ENCODE data around the gene DCUN1D5. TPM values are rescaled to one million over a fixed set of nuclear protein-coding genes. Genes with fewer than 3 reads are reported as not detected.
A peak's percentile ranks its signal among the peaks of the same experiment; 100 is the strongest.

DCUN1D5 gene
- polyA plus RNA-seq (73.6 and 85.5 TPM in 2 replicates), polyA minus RNA-seq (66.2 and 70.8 TPM in 2 replicates)

DNA sequence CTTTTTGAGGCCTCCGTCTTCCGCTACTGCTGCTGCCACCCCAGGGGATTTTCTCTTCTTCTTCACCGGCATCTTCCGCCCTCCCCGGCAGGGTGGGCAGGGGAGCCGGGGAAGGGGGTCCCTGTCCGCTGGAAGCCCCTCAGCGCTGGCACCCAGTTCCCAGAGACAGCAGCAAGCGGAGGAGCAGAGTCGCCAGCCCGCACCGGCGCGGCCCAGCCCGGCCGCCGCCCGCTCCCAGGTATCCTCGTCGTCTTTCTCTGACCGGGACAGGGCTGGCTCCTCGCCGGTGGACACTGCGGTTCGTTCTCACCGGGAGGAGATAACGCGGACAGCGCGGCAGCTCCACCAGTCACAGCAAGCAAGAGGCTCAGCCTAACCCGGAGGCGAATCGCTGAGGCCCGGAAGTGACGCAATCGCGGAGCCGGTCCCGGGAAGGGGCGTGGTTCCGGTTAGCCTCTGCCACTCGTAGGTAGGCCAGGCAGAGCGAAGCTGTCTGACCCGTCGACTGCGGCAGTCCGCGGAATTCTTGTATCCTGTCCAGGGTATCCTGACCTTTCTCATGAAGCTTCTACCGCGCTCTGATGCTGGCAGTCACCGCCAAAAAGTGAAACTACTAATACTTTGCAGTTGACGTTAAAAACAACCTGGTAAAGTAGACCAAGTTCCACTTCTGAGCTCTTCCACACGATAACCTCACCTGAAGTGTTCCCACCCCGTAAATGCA, at the start of gene DCUN1D5:
TSS of gene DCUN1D5 (minus strand) at position 360 of the 724 bp plus-strand sequence. CDS start at position 72, 288 bp downstream.
- H3K9me2 ChIP-seq (ENCODE audit: insufficient read depth, low read length) = no peaks in the 10 kb centered on the region
- peak within 1 kb of the TSS; percentile 90 for H3K9ac ChIP-seq (ENCODE audit: low read length)
- no peaks in the 10 kb centered on the region for H3K27me3 ChIP-seq (ENCODE audit: insufficient read depth, low read depth, low read length)
- H4K20me1 ChIP-seq (ENCODE audit: insufficient read depth) = no peaks in the 10 kb centered on the region
- H3K4me3 ChIP-seq (ENCODE audit: low read length) = peak within 1 kb of the TSS; percentile 93
- TF ChIP-seq, protein P1, sequence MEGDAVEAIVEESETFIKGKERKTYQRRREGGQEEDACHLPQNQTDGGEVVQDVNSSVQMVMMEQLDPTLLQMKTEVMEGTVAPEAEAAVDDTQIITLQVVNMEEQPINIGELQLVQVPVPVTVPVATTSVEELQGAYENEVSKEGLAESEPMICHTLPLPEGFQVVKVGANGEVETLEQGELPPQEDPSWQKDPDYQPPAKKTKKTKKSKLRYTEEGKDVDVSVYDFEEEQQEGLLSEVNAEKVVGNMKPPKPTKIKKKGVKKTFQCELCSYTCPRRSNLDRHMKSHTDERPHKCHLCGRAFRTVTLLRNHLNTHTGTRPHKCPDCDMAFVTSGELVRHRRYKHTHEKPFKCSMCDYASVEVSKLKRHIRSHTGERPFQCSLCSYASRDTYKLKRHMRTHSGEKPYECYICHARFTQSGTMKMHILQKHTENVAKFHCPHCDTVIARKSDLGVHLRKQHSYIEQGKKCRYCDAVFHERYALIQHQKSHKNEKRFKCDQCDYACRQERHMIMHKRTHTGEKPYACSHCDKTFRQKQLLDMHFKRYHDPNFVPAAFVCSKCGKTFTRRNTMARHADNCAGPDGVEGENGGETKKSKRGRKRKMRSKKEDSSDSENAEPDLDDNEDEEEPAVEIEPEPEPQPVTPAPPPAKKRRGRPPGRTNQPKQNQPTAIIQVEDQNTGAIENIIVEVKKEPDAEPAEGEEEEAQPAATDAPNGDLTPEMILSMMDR (IDR thresholded peaks at IDR 0.05; ENCODE audit: poor library complexity, severe bottlenecking) = no peak
- TF ChIP-seq EZH2 (IDR thresholded peaks at IDR 0.05; ENCODE audit: borderline replicate concordance, insufficient read depth, low read length, poor library complexity, severe bottlenecking) (no peak), EP300 (conservative IDR thresholded peaks at IDR 0.05; ENCODE audit: poor library complexity, severe bottlenecking) (peak; percentile 28), POLR2AphosphoS5 (IDR thresholded peaks at IDR 0.05) (peak; percentile 94), REST (IDR thresholded peaks at IDR 0.05; ENCODE audit: borderline replicate concordance) (peak; percentile 34), MXI1 (conservative IDR thresholded peaks at IDR 0.05; ENCODE audit: poor library complexity, severe bottlenecking) (peak; percentile 1), SMC3 (conservative IDR thresholded peaks at IDR 0.05; ENCODE audit: poor library complexity) (no peak), TAF1 (IDR thresholded peaks at IDR 0.05; ENCODE audit: low read depth) (no peak), RAD21 (conservative IDR thresholded peaks at IDR 0.05) (no peak)
- H3K9me3 ChIP-seq (ENCODE audit: low read length) = no peaks in the 10 kb centered on the region
- peak within 1 kb of the TSS; percentile 88 for H3K27ac ChIP-seq (ENCODE audit: low read length)
- H2AFZ ChIP-seq (ENCODE audit: low read depth, low read length) = peak within 1 kb of the TSS; percentile 97
- H3K4me2 ChIP-seq (ENCODE audit: low read length) = peak within 1 kb of the TSS; percentile 85
- peaks cover 5% of the 10 kb centered on the region for H3F3A ChIP-seq (ENCODE audit: insufficient read depth, low read length, poor library complexity, severe bottlenecking)
- H3K79me2 ChIP-seq (replicated peaks; ENCODE audit: insufficient read depth, low read length) = peaks cover 38% of the 10 kb centered on the region
- no peaks in the 10 kb centered on the region for H3K36me3 ChIP-seq (ENCODE audit: insufficient read depth, low read length)

DNA sequence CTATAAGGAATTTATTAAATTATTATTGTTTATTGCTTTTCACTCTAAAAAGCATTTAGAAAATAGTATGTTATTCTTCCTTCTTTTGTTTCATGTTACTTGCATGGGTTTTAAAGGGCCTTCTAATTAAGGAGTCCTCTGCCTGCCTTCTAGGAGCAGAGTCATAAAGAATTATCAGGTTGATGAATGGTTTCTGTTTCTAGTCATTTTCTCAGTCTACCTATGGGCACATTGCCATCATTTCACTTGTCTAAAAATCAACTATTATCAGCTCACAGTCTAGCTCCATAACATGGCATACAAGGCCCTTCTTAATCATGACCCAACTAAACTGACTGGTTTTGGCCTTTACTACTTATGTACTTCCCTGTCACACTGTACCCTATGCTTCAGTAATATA, 33.5 kb upstream of the DCUN1D5 start:
- Histone ChIP-seq H3K9ac (ENCODE audit: low read length) (no peak overlapping the region), H3K9me2 (ENCODE audit: insufficient read depth, low read length) (no peaks in the 10 kb centered on the region), H3K36me3 (ENCODE audit: insufficient read depth, low read length) (no peaks in the 10 kb centered on the region), H3K4me3 (ENCODE audit: low read length) (no peak overlapping the region), H3K4me2 (ENCODE audit: low read length) (no peak overlapping the region), H3F3A (ENCODE audit: insufficient read depth, low read length, poor library complexity, severe bottlenecking) (no peaks in the 10 kb centered on the region), H4K20me1 (ENCODE audit: insufficient read depth) (no peaks in the 10 kb centered on the region), H2AFZ (ENCODE audit: low read depth, low read length) (no peak overlapping the region), H3K79me2 (replicated peaks; ENCODE audit: insufficient read depth, low read length) (no peaks in the 10 kb centered on the region), H3K9me3 (ENCODE audit: low read length) (no peaks in the 10 kb centered on the region), H3K27ac (ENCODE audit: low read length) (no peak overlapping the region), H3K27me3 (ENCODE audit: insufficient read depth, low read depth, low read length) (no peaks in the 10 kb centered on the region)
- TF ChIP-seq POLR2AphosphoS5 (IDR thresholded peaks at IDR 0.05) (no peak), EP300 (conservative IDR thresholded peaks at IDR 0.05; ENCODE audit: poor library complexity, severe bottlenecking) (no peak), TAF1 (IDR thresholded peaks at IDR 0.05; ENCODE audit: low read depth) (no peak), REST (IDR thresholded peaks at IDR 0.05; ENCODE audit: borderline replicate concordance) (no peak), MXI1 (conservative IDR thresholded peaks at IDR 0.05; ENCODE audit: poor library complexity, severe bottlenecking) (no peak), RAD21 (conservative IDR thresholded peaks at IDR 0.05) (no peak), SMC3 (conservative IDR thresholded peaks at IDR 0.05; ENCODE audit: poor library complexity) (no peak), EZH2 (IDR thresholded peaks at IDR 0.05; ENCODE audit: borderline replicate concordance, insufficient read depth, low read length, poor library complexity, severe bottlenecking) (no peak)
- TF ChIP-seq, protein P1 (IDR thresholded peaks at IDR 0.05; ENCODE audit: poor library complexity, severe bottlenecking) = no peak
